ENCODE data around the gene KLK7.

GRCh38 chr19:51022526-51022925, 38.8 kb upstream of the KLK7 start:
- TF ChIP-seq, protein P1, sequence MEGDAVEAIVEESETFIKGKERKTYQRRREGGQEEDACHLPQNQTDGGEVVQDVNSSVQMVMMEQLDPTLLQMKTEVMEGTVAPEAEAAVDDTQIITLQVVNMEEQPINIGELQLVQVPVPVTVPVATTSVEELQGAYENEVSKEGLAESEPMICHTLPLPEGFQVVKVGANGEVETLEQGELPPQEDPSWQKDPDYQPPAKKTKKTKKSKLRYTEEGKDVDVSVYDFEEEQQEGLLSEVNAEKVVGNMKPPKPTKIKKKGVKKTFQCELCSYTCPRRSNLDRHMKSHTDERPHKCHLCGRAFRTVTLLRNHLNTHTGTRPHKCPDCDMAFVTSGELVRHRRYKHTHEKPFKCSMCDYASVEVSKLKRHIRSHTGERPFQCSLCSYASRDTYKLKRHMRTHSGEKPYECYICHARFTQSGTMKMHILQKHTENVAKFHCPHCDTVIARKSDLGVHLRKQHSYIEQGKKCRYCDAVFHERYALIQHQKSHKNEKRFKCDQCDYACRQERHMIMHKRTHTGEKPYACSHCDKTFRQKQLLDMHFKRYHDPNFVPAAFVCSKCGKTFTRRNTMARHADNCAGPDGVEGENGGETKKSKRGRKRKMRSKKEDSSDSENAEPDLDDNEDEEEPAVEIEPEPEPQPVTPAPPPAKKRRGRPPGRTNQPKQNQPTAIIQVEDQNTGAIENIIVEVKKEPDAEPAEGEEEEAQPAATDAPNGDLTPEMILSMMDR (IDR thresholded peaks at IDR 0.05), result no peak
- no peak for TF ChIP-seq POLR2A (IDR thresholded peaks at IDR 0.05)
